GM12891 (cell line): ENCODE measurements around the gene GABRB1.

Experiments
- POLR2A ChIP-seq: IDR thresholded peaks from 2 replicates; pipeline ENCODE4 v1.6.1; 2011; ENCODE audit warnings: low read depth, low read length, control low read depth
- TAF1 ChIP-seq: IDR thresholded peaks from 2 replicates; pipeline ENCODE4 v1.6.1; 2011; ENCODE audit warnings: low read depth, low read length, control low read depth

GRCh38 chr4:47000406-47000805 lies 31.0 kb upstream of the GABRB1 start:
- no peak for TF ChIP-seq POLR2A
- TF ChIP-seq TAF1 = no peak
